GM19023 (cell line): Measurements from ENCODE around the gene INPP5A.

Experiments
- ATAC-seq: cut with Tn5 transposase; IDR thresholded peaks from one replicate; pipeline ENCODE4 v1.9.1; 2021; ENCODE audit warnings: mild to moderate bottlenecking, moderate library complexity; ENCODE audit not compliant: unreplicated experiment

The INPP5A gene

DNA sequence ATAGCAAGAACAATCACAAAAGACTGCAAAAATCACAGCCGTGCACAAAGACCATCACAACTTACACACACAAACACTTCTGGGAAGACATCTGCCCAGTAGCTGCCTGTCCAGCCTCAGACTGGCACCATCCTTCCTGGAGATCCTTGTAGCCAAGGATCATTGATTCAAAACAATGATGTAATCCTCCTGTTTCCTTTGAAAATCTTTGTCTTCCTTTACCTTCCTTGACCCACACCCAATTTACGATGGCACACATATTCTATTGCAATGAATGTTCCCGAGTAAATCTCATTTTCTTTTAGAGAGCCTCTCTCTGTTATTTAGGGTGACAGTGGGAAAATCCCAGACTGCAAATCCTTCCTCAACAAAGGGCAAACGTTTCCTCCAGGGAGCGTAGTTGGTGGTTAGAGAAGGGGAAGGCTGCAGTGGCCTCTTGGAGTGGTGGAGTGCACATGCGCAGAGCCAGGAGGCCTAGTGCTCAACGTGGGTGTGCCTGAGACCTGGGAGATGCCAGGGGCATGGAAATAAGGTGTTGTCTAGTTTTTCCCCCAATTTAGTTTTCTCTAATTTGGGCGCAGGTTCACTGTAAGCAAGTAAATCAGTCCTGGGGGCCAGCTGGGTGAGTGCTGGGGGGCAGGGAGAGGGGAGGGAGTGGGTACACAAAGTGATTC, 3.1 kb upstream of the INPP5A start:
- no peak for ATAC-seq

DNA sequence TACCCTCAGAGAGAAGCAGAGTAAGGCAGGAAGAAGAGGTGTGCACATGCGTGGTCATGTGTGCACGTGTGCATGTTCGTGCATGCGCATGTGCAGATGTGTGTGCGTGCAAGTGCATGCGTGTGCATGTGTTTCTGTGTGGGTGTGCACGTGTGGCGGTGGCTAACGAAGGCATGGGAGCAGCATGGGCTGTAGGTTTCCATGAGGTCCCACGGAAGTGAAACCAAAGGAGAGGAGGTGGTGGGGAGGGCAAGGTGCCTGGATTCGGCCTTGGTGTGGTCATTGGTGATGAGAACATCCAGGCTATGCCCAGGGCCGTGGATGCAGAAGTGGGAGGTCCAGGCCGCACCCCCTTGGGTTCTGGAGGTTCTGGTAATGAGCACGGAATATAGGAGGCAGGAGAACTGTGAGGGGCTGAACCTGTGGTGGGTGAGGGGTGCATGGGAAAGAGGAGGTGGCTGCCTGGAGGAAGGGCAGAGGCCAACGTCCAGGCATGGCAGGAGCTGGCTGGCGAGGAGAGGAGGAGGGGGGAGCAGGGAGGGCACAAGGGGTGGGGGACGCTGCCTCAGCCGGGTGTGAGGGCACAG, 2.4 kb upstream of the INPP5A start:
- ATAC-seq = no peak

DNA sequence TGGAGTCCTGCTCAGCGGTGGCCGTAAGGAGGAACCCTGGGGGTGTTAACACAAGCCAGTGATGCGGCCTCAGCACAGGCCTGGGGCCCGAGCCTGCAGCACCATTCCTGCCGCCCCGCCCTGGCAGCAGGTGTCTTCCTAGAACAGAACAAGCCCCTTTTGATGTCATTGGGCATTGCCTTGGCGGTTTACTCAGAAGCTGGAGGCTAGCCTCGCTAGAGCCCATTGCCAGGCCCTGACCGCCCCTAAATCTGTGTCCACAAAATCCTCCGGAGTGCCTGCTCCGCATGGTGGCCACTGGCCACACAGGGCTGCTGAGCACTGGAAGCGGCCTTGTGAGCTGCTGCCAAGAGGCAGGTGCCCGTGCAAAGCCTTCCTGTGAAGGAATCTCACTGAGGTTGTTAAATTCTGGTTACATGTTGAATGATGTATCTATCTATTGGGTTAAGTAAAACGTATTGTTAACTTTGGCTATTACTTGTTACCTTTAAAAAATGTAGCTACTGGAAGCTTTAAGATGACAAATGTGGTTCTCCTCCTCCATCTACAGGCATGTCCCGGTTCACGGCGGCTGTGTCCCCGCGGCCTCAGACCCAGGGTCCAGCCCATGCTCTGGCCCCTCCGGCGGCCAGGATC, 1.2 kb upstream of the INPP5A start:
- ATAC-seq = peak; percentile 1

DNA sequence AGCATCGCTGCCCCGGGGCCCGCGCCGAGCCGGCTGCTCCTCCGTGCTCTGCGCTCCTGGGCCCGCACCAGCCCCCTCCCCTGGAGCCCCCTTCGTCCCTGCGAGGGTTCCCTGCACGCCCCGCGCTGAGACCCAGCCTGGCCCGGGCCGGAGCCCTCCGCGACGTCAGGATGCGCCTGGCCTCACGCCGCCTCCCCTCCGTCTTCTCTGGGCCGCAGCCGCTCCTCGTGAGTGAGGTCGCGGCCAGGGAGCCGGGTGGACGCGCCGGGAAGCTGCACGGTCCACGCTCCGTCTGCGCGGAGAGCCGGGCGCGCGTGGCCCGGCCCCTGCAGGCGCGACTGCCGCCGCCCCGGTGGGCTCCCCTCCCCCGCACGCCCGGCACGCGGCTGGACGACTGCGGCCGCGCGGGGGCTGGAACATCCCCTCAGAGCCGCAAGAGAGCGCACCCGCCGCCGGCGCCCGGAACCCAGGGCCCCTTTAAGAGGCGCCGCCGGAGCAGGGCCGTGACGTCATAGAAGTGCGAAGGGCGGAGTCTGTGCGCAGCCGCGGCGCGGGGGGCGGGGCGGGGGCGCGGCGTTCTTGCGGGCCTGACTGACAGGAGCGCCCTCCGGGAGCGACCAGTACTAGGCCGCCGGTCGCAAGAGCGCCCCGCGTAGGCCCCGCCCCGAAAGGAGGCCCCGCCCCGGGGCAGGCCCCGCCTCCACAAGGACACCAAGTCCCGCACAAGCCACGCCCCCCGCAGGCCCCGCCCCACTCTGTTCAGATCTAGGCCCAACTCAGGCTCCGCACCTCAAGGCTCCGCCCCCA, 507 bp upstream of the INPP5A start:
- ATAC-seq = peak; percentile 89

DNA sequence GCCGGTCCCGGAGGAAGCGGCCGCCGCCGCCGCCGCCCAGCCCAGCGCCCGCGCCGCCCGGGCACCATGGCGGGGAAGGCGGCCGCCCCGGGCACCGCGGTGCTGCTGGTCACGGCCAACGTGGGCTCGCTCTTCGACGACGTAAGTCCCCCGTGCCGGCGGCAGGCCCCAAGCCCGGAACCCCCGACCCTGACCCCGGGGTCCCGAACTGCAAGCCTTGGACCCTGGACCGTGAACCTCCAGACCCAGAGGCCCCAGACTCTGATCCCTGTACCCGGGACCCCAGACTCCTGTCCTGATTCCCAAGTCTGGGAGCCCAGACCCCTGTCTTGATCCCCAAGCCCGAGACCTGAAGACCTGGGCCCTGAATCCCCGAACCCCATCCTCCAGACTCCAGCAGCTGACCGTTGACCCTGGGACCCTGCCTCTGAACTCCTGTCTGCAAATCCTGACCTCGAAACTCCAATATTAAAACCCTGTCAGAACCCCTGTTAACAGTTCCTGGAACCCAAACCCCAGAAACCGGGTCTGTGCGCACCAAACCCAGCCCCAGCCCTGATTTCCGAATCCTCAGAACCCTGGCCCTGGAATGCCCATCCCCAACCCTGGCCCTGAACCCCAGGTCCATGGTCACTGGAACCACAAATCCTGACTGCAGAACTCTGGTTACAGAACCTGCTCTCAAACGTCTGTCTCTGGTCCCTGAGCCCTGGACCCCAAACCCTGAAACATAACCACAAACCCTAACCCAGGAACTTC, 623 bp downstream of the INPP5A start:
- ATAC-seq = no peak

DNA sequence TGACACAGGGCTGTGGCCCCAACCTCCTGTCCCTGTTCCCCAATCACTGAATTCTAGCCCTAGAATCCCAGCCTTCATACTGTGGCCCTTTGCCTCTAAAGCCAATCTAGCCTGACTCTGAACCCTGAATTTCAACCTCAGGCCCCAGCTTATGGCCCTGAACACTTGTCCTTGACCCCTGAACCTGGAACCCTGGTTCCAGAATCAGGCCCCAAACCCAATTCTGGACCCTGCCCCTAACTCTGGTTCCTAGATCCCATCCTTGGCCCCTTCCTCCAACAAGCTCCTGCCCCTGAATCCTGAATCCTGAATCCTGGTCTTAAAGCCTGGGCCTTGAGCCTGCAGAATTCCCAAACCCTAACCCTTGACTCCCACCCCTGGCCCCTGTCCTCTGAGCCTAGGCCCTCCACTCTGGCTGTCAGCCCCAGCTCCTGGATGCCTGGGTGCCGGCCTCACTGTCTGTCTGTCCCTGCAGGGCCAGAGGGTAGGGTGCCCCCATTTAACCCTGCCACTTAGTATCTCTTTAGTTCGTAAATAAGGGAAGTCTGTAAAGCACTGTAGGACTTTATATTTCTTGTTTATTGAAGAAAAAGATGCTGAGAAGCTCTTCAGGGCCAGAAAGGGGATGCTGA, 1.3 kb downstream of the INPP5A start:
- ATAC-seq = no peak

DNA sequence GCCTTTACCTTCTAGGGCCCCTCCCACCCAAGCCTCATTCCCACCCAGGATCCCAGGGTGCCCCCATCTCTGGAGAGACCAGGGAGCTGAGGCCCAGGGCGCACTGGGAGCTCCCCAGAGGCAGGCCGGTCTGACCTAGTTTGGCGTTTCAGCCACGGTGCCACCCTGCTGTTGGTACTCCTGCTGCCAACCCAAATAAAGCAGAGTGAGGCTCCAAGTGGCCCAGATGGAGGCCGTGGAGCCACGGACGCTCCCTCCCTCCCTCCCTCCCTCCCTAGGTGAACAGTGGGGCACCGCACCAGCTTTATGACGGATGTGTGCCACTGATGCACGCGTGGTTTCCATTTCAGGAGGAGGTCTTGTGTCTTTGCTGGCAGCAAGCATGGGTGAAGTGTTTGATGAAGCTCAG, 1.8 kb downstream of the INPP5A start:
- ATAC-seq = no peak

DNA sequence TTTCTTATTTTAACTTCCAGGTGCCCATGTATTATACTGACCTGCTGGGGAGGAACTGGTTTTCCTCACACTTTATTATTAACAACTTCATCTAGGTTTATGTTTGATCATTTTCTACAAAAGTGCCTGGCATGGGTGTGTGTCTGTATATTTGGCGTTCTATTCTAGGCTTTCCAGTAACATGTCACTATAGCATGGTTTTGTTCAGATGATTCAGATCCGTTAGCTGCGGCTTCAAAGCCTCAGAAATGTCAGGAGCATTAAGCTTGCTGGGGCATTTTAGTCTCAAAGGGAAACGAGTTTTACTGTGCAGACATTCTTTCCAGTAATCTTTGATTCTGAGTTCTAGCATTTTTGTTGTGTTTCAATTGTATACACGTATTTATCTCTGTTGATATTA, 2.3 kb downstream of the INPP5A start:
- ATAC-seq = no peak

DNA sequence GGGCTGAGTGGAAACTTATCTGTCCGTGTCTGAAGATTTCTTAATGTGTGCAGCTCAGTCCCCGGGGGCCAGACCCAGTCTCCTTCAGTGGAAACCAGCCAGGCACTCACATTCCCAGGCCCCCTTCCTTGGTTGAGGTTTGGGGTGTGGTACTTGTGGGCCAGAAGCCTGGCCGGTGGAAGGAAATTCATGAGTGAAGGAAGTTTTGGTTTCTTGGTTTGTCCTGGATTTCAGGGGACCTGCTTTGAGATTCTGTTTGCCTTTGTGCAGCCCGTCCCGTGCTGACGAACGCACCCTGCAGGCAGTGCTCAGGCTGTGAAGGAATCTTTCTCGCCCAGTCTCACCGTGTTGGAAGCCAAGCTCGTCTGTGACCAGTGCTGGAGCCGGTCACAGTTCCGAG, 2.9 kb downstream of the INPP5A start:
- no peak for ATAC-seq

DNA sequence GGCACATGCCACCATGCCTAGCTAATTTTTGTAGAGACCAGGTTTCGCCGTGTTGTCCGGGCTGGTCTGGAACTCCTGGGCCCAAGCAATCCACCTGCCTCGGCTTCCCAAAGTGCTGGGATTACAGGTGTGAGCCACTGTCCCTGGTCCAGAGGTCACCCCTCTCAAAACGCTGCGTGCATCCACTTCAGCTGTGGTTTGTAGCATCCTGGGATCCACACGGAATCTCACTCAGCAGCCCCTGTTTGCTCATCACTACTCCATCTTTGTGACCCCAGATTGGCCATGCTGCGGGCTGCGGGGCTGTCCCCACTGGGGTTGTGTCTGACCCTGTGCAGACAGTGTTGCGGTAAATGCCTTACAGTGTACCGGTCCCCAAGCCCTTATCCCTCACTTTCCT, 3.5 kb downstream of the INPP5A start:
- no peak for ATAC-seq

DNA sequence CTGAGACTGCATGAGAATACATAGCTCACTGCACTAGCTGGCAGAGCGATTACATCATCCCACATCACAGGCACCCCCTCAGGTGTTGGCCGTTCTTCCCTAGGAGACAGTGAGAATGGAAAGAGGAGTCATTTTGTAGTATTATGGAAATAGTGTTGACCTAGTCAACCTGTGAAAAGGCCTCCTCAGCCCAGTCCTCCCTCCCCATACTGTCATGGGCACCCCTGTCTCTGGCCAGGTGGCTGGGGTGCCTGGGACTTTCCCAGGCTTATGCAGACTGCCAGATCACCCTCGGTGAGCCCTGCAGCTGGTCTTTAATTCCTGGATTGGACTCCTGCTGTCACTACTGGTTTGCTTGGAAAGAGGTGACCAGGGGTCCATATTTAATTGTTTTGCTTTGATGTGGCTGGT, 4.0 kb downstream of the INPP5A start:
- ATAC-seq = no peak

DNA sequence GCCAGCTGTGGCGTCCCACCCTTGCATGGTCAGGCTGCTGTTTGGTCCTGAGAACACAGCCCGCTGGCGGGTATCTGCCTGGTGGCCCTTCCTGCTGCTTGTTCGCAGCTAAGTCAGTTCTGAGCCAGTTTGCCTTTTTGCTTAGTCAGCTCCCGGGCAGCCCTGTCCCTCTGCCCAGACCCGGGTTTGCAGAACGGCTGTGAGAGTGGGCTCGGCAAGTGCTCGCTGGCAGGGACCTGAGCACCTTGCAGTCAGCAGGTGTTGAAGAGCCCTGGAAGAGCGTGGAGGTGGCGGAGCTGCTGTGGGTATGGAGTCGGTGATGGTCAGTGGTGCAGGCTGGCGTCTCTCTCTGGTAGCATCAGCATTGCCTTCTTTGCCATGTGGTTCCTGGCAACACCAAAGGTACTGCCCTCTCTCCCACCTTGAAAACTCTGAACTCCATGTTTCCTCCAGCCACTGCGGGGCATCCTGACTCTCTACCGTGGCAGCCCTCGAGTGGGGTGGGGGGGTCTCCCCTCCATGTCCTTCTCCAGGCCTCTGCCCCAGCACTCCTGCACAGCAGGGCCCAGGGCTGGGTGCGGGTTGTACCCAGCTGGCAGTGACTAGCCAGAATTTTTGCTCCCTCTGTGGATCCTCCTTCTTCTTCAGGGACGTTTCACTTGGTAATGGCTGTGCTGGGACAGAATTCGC, 4.6 kb downstream of the INPP5A start:
- no peak for ATAC-seq

DNA sequence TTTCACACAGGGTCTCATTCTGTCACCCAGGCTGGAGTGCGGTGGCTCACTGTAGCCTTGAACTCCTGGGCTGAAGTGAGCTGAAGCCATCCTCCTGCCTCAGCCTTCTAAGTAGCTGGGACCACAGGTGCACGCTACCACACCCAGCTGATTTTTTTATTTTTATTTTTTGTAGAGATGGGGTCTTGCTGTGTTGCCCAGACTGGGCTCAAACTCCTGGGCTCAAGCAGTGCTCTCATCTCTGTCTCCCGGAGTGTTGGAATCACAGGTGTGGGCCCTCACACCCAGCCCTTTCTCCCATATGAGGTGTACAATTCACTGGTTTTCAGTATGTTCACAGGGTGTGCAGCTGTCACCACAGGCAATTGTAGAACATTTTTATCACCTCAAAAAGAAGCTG, 5.2 kb downstream of the INPP5A start:
- ATAC-seq = no peak

DNA sequence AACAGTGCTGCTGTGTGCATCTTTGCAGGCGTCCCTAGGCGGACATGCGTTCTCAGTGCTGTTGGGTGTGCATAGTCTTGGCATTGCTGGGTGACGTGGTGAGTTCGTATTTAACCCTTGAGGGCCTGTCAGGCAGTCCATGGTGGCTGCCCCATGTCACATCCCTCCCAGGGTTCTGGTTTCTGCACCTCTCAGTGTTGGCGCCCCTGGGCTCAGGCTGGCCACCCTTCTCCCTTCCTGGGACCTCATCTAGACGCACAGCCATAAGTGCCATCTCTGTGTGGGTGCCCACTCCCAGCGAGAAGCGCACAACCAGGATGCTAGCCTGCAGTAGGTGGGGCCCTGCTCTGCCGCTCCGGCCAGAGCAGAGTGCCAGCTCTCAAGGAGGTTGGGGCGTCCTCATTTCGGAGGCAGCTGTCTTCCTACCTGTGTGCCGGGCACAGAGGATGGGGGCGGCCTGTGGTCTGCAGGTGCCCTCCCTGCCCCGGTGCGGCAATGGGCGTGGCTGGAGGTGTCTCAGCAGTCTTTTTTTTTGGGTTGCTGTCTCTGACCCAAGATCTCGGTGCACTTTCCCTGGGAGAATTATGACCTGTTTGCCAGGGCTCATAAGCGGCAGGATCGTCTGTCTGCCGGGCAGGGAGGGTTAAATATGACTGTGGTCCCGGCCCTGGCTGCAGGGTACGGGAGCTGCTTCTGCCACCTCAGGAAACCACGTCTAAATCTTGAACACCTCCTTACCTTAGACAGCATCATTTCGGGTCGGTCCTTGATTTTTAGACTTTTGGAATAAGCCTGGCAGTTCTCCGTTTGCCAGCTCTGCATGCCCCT, 6.5 kb downstream of the INPP5A start:
- no peak for ATAC-seq

DNA sequence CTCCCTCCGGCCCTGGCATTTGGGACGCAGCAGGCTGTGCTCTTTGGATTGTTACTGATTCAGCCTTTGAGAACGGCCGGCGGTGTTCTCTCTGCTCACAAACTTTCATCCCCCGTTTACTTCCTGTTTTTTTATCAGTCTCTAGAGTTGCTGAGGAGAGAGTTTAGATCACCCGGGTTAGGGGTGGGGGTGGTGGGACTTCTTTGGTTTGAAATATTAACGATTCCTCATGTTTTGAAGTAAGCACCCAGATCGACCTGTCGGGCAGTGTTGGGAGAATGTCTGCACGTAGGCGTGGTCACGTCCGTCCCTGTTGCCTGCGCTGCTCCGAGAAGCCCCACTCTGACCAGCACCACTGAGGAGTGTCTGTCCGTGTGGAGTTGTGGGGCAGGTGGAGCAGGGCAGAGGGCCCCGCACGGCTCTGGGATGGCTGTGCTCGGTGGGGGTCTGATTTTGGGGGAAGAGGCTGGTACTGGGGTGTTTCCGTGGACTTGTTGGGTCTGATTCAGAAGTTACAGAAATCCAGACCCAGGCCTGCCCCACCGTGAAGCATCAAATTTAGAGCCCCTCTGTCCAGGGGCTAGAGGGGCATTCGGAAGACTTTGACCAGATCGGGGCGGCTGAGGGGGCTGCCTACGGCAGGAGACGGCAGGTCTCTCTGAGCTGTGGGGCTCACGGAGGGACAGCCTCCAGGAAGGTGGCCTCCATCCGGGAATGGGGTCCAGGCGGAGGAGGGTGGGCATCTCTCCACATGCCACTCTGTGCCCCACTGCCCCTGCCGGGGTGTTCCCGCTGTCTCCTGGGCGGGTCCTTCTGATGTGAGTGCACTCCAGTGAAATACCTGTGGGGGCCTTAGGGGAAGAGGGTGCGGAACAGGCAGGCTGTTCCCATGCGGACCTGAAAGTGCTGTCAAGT, 7.4 kb downstream of the INPP5A start:
- no peak for ATAC-seq

DNA sequence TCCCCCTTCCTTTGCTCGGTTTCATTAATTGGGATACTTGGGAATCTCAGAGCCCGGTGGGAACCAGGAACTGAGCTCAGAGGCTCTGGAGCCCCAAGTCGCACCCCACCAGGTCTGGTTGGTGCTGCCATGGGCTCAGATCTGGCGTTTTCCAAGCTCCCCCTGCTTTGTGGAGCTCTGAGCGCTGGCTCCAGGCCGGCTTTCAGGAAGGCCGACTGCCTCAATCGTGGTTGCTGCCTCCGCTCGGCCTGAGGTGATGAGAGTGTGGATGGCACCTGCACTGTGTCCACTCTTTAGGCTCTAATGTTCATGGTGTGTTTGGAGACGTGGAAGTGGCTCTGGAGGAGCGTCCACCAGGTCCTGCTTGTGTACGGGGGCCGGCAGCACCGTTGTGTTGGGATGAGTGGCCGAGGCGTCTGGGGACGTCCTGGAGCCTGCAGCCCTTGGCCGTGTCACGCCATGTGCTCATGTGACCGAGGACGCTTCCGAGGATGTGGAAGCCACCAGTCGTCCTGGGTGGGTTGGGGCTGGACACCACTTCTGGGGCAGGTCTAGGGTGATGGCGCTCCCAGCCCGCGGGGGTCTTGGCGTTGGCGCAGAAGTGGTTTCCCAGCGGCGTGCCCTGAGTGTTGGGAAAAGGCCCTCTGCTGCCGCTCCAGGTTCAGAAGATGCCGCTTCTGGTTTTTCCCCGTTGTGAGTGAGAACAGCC, 8.2 kb downstream of the INPP5A start:
- ATAC-seq = no peak
